Testis (tissue), 3 donors: ENCODE data around the gene CPD. TPM values are rescaled to one million over a fixed set of nuclear protein-coding genes. Genes with fewer than 3 reads are reported as not detected.

Experiments used
- DNase-seq: peaks from one replicate; pipeline ENCODE4 v3.0.0-alpha.2; 2019
- H3K27ac ChIP-seq, 2 donors: fragments of 200-600 bp; sonication (generic); one replicate each; pipeline ENCODE4 v1.5.1; 2019
- H3K27me3 ChIP-seq: fragments of 200-600 bp; sonication (generic); one replicate; pipeline ENCODE4 v1.5.1; 2019
- H3K36me3 ChIP-seq: fragments of 200-600 bp; sonication (generic); one replicate; pipeline ENCODE4 v1.5.1; 2017; ENCODE audit warnings: low read depth; ENCODE audit errors: missing control alignments
- H3K4me1 ChIP-seq: fragments of 200-600 bp; sonication (generic); one replicate; pipeline ENCODE4 v1.5.1; 2019
- H3K4me3 ChIP-seq, 2 donors: fragments of 200-600 bp; sonication (generic); one replicate each; pipeline ENCODE4 v1.5.1; 2017 to 2019
- H3K9me3 ChIP-seq: fragments of 200-600 bp; sonication (generic); one replicate; pipeline ENCODE4 v1.5.1; 2017
- POLR2A ChIP-seq: fragments of 450-650 bp; IDR thresholded peaks from one replicate; pipeline ENCODE4 v1.6.1; 2017; ENCODE audit warnings: antibody characterized with exemption, mild to moderate bottlenecking, moderate library complexity
- WGBS, 2 donors: methylation state at CpG; one replicate each; pipeline ENCODE4 v1.1.5; 2018; 5-methylcytosine and 5-hydroxymethylcytosine counted together
- intact Hi-C: fragments of 100-400 bp; cut with DNase I; formaldehyde crosslinking; loops from one replicate; pipeline ENCODE4 v1.15.1; 2023; ENCODE audit warnings: low total_unique reads
- polyA plus RNA-seq: library from polyadenylated mRNA; stranded (reverse); fragments of 350-450 nt; fragmentation: Illumina TruSeq; extraction: RNeasy Lipid Tissue Mini Kit (QIAGEN cat#74804); gene quantifications from one replicate; pipeline ENCODE4 v1.2.3, GENCODE V29; 2014; ENCODE audit warnings: low read depth, low replicate concordance; ENCODE audit not compliant: insufficient read depth
- total RNA-seq, 2 donors: library from RNA; depleted of rRNA; stranded (reverse); fragments of >200 nt; gene quantifications; one replicate each; pipeline ENCODE4 v1.2.3, GENCODE V29; 2016
- TF ChIP-seq, protein P1 (sequence below), 3 experiments: fragments of 450-650 bp in 2 of 3; fragments of 200-600 bp in 1 of 3; sonication (generic) in 1 of 3; IDR thresholded peaks; one replicate each; pipeline ENCODE4 v1.5.1; 2016 to 2019; ENCODE audit warnings: antibody characterized with exemption in 3 of 3, mild to moderate bottlenecking in 2 of 3, moderate library complexity in 1 of 3

The CPD gene
- total and polyA plus RNA-seq, 3 donors from 2014 or later, result 108 to 194 (median 134) TPM

DNA sequence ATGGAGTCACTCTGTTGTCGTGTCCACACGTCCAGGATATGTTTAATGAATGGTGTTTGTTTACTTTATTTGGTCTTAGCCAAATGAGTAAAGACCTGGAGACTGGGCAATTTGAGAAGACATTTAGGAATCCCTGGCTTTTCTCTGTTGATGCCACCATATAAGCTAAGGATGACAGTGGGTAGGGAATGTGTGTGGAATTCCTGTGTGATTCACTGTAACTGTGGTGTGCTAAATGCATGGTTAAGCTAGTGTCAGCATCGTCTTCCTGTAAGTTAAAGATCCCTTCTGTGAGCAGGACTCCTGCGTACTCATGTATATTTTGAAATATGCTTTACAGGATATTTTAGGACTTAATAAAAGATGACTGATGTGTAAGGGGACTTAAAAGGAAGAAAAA, 124.8 kb downstream of the CPD start:
- Histone ChIP-seq H3K36me3 (no peaks in the 10 kb centered on the region), H3K27me3 (no peaks in the 10 kb centered on the region), H3K4me1 (no peaks in the 10 kb centered on the region), H3K27ac (no peak overlapping the region), H3K4me3 (no peak overlapping the region), H3K9me3 (no peaks in the 10 kb centered on the region)
- intact Hi-C loops, result no loop called here
- TF ChIP-seq, protein P1, sequence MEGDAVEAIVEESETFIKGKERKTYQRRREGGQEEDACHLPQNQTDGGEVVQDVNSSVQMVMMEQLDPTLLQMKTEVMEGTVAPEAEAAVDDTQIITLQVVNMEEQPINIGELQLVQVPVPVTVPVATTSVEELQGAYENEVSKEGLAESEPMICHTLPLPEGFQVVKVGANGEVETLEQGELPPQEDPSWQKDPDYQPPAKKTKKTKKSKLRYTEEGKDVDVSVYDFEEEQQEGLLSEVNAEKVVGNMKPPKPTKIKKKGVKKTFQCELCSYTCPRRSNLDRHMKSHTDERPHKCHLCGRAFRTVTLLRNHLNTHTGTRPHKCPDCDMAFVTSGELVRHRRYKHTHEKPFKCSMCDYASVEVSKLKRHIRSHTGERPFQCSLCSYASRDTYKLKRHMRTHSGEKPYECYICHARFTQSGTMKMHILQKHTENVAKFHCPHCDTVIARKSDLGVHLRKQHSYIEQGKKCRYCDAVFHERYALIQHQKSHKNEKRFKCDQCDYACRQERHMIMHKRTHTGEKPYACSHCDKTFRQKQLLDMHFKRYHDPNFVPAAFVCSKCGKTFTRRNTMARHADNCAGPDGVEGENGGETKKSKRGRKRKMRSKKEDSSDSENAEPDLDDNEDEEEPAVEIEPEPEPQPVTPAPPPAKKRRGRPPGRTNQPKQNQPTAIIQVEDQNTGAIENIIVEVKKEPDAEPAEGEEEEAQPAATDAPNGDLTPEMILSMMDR (IDR thresholded peaks at IDR 0.05), result no peak
- TF ChIP-seq POLR2A, result no peak
- DNase-seq, result no peak
- WGBS, 2 donors, result 87 to 95% methylated on average over 4 of the region's 4 CpGs

DNA sequence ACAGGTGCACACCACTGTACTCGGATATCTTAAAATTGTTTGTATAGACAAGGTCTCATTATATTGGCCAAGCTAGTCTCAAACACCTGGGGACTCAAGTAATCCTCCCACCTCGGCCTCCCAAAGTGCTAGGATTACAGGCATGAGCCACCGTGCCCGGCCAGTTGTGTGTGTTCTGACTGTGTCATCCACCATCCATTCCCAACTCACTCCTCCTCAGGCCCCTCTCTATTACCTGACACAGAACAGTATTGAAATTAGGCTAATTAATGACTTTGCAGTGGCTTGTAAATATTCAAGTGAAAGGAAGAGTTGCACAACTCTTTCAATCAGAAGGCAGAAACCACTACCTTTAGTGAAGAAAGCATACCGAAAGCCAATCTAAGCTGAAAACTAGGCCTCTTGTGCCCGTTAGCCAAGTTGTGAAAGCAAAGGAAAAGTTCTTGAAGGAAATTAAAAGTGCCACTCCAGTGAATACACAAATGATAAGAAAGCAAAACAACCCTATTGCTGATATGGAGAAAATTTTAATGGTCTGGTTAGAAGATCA, 127.2 kb downstream of the CPD start:
- WGBS, 2 donors, result 93 to 96% methylated on average over 6 of the region's 6 CpGs
- TF ChIP-seq, protein P1 (IDR thresholded peaks at IDR 0.05), result no peak
- no peak for TF ChIP-seq POLR2A
- Histone ChIP-seq H3K27ac (no peak overlapping the region), H3K4me1 (no peaks in the 10 kb centered on the region), H3K36me3 (no peaks in the 10 kb centered on the region), H3K4me3 (no peak overlapping the region), H3K27me3 (no peaks in the 10 kb centered on the region), H3K9me3 (no peaks in the 10 kb centered on the region)
- intact Hi-C loops, result no loop called here
- DNase-seq, result no peak

DNA sequence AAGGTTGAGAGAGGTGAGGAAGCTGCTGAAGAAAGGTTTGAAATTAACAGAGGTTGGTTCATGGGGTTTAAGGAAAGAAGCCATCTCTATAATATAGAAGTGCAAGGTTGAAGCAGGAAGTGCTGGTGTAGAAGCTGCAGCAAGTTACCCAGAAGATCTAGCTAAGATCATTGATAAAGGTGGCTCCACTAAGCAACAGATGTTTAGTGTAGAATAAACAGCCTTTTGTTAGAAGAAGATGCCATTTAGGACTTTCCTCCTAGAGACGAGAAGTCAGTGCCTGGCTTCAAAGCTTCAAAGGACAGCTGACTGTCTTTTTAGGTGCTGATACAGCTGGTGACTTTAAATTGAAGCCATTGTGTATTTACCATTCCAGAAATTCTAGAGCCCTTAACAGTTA, 127.8 kb downstream of the CPD start:
- DNase-seq, result no peak
- no peaks in the 10 kb centered on the region for H3K36me3 ChIP-seq
- no peaks in the 10 kb centered on the region for H3K27me3 ChIP-seq
- intact Hi-C loops, result no loop called here
- WGBS, 2 donors, result 81 to 86% methylated on average over 1 of the region's 1 CpG
- H3K4me1 ChIP-seq, result no peaks in the 10 kb centered on the region
- no peak overlapping the region for H3K27ac ChIP-seq
- no peak overlapping the region for H3K4me3 ChIP-seq
- TF ChIP-seq POLR2A, result no peak
- TF ChIP-seq, protein P1 (IDR thresholded peaks at IDR 0.05), result no peak
- no peaks in the 10 kb centered on the region for H3K9me3 ChIP-seq

DNA sequence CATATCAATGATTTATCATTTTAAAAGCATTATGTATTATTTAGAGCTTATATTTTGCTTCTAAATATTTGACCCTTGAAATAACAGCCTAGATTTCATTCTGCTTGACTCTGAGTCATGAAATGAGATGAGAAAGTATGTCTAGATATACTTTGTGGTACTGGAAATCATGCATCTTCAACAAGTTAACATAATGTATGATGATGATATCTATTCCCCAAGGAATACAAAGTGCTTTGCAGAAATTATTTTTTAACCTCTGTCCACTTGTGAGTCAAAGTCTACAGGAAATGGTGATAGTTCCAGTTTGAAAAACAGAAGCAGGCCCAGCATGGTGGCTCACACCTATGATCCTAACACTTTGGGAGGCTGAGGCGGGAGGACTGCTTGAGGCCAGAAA, 134.6 kb downstream of the CPD start:
- no peaks in the 10 kb centered on the region for H3K36me3 ChIP-seq
- intact Hi-C loops, result no loop called here
- 93 to 100% methylated on average over 1 of the region's 1 CpG for WGBS, 2 donors
- no peak overlapping the region for H3K4me3 ChIP-seq
- no peak for TF ChIP-seq POLR2A
- TF ChIP-seq, protein P1 (IDR thresholded peaks at IDR 0.05), result no peak
- no peak for DNase-seq
- no peaks in the 10 kb centered on the region for H3K4me1 ChIP-seq
- no peak overlapping the region for H3K27ac ChIP-seq
- no peaks in the 10 kb centered on the region for H3K9me3 ChIP-seq
- H3K27me3 ChIP-seq, result no peaks in the 10 kb centered on the region

DNA sequence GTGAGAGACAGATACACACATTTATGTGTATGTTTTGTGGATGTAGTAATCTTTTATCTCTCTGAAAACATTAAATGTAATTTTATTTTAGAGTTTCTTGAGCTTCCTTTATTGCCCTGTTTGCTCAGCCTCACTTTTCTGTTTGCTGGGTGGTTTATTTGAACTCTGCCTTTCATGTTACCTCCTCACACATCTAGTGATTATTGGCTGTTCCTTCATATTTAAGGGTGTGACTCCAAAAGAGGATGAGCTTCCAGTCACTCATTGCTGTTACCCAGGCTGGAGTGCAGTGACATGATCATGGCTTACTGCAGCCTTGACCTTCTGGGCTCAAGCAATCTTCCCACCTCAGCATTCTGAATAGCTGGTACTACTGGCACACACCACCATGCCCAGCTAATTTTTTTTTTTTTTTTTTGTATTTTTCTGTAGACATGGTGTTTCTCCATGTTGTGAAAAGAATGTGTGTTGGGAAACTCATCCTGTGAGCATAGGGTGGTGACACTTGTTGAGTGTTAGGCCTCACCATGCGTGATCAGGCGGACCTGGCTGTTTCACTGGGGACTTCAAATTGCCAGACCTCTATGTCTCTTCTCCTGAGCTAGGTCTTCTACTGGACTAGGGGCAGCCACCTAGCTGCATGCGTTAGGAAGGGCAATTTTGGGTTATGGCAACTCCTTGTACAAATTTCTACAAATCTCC, 136.3 kb downstream of the CPD start:
- Histone ChIP-seq H3K27me3 (no peaks in the 10 kb centered on the region), H3K4me1 (no peaks in the 10 kb centered on the region), H3K27ac (no peak overlapping the region), H3K9me3 (no peaks in the 10 kb centered on the region), H3K4me3 (no peak overlapping the region), H3K36me3 (no peaks in the 10 kb centered on the region)
- no peak for DNase-seq
- TF ChIP-seq POLR2A, result no peak
- TF ChIP-seq, protein P1 (IDR thresholded peaks at IDR 0.05), result no peak
- WGBS, 2 donors, result 97 to 98% methylated on average over 3 of the region's 3 CpGs
- intact Hi-C loops, result no loop called here
